H7 (cell line): ENCODE data around the gene ATXN2. TPM values are rescaled to one million over a fixed set of nuclear protein-coding genes. Genes with fewer than 3 reads are reported as not detected.
"Not testable (repeated sequence)": the region's sequence is repeated elsewhere in the genome, so short reads cannot be mapped to it uniquely, and the experiment has no call there.

ENCODE experiments used
- DNase-seq: peaks from one replicate; pipeline ENCODE4 v3.0.0; 2012
- H3K27me3 ChIP-seq: 2 replicates; pipeline ENCODE4 v1.6.0; 2011; ENCODE audit warnings: mild to moderate bottlenecking, low read length; ENCODE audit not compliant: control insufficient read depth, insufficient read depth
- H3K36me3 ChIP-seq: replicated peaks from 2 replicates; pipeline ENCODE4 v1.5.1; 2011; ENCODE audit warnings: low read length; ENCODE audit not compliant: control insufficient read depth, insufficient read depth
- H3K4me3 ChIP-seq: 2 replicates; pipeline ENCODE4 v1.5.1; 2011; ENCODE audit warnings: low read depth, mild to moderate bottlenecking, control low read depth, low read length, moderate library complexity; ENCODE audit not compliant: insufficient read depth
- total RNA-seq: library from RNA; depleted of rRNA; stranded (reverse); fragments of >200 nt; shearing (Covaris generic); gene quantifications from 2 replicates; pipeline ENCODE4 v1.2.3, GENCODE V29; 2014

The ATXN2 gene
- total RNA-seq, 1 experiment from 2014 or later: 14.4 TPM

DNA sequence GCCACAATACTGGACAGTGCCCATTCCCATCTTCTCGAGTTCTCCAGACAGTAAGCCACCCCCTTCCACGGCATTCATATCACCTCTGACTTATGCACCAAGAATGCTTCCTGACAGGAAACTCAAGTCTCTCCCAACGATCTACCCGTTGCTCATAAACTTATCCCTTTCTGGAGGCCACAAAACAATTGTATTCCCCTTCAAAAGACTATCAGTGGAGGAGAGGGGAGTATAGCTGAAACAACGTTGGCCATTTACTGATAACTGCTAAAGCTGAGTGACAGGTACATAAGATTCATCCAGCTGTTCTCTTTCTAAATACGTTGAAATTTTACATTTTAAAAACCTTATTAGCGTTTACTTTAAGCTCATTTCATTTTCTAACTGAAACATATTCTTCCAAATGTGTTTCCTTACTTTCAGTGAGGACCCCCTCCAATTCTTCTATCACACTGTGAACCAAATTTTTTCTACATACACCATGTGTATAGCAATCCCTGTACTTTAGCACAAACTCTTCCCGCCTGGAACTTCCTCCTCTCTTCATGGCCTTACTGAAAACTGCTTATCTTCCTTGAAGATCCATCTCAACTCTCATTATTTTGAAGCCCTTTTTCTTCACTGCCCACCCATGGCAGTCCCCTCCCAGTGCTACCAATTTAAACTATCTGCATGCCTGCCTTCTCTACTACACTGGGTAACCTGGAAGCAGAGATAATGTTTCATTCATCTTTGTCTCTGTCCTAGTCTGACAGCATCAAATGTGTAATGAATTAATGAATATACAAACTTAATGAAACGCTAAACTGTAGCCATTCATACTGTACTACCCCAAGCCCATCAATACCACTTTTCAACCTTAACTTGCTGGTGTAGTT is 28.8 kb downstream of the ATXN2 start:
- DNase-seq: no peak

DNA sequence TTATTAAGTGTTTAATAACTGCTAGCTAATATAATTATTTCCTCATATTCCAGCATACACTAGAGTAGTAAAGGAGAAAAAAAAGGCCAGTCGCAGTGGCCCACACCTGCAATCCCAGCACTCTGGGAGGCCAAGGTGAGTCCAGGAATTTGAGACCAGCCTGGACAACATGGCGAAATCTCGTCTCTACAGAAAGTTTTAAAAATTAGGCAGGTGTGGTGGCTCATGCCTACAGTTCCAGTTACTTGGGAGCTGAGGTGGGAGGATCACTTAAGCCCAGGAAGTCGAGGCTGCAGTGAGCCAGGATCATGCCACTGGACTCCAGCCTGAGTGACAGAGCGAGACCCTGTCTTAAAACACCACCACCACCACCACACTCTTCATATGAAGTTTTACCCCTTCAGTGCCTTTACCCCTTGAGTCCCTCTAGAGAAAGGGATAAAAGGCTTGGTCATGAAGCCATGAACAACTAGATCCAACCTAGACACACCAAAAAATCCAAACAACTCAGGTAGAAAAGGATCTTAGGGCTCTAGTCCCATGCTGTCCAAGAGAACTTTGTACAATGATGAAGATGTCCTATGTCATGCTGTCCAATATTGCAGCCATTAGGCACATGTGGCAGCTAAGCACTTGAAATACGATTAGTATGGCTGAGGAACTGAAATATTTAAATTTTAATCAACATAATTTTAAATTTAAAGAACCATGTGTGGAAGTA is 29.6 kb downstream of the ATXN2 start:
- Histone ChIP-seq H3K36me3 (no peaks in the 10 kb centered on the region), H3K27me3 (no peaks in the 10 kb centered on the region), H3K4me3 (no peak overlapping the region)
- no peak for DNase-seq

More for the DNA sequence above, 28.8 kb downstream of the ATXN2 start:
- Histone ChIP-seq H3K4me3 (no peak overlapping the region), H3K36me3 (no peaks in the 10 kb centered on the region), H3K27me3 (no peaks in the 10 kb centered on the region)

DNA sequence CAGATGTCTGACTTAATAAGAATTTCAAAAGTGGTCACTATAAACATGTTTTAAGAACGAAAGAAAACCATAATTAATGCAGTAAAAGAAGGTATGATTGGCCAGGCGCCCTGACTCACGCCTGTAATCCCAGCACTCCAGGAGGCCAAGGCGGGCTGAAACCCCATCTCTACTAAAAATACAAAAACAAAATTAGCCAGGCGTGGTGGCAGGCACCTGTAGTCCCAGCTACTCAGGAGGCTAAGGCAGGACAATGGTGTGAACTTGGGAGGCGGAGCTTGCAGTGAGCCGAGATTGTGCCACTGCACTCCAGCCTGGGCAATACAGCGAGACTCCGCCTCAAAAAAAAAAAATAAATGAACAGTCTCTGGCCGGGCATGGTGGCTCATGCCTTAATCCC is 38.3 kb downstream of the ATXN2 start:
- not testable (repeated sequence) for DNase-seq, H3K27me3 ChIP-seq, H3K36me3 ChIP-seq, H3K4me3 ChIP-seq

DNA sequence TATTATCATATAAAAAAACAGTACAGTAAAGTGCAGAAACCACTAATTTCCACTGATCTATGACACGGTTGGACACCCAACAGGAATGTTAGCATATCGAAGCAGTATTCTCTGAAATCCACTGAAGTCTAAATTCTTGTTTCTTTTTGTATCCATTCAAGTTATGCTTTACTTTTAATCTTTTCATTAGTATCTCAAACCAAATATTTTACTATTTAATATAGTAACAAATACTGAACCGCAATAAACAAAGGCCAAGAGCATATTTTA is 41.1 kb downstream of the ATXN2 start:
- no peak overlapping the region for H3K4me3 ChIP-seq
- no peak for DNase-seq
- H3K36me3 ChIP-seq: no peaks in the 10 kb centered on the region
- no peaks in the 10 kb centered on the region for H3K27me3 ChIP-seq

DNA sequence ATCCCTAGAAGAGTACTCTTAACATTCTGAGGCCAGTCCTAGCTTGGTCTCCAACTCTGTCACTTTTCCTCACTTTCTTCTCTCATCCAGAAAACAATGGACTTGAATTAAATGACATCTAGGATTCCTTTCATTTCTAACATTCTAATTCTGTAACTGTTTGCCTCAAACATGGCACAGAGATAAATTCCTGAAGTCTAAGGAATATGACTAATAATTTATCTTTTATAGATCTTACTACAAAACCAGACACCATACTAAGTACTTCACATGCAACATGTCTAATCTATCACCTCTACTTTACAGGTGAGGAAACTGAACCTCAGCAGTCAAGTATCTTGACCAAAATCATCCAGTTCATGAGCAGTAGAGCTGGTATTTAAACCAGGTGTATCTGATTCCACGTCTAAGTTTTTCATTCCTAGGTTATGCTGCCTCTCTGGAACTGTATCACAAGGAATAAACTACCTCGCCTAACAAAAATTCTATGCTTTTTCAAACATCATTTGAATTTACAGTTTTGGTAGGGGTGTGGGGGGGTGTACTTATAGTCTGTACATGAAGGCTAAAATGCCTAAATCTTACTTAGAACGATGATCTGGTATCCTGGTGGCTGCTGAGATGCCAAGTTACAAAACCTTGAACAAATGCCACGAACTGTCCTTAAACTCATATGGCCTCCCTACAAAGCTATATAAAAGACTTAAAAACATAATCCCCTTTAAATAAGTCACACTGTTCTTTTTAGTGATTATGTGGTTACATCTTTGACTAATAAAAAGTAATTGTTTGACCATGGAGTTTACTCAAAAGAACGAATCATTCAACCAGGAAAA is 41.6 kb downstream of the ATXN2 start:
- H3K36me3 ChIP-seq: no peaks in the 10 kb centered on the region
- no peak for DNase-seq
- H3K27me3 ChIP-seq: no peaks in the 10 kb centered on the region
- H3K4me3 ChIP-seq: no peak overlapping the region

DNA sequence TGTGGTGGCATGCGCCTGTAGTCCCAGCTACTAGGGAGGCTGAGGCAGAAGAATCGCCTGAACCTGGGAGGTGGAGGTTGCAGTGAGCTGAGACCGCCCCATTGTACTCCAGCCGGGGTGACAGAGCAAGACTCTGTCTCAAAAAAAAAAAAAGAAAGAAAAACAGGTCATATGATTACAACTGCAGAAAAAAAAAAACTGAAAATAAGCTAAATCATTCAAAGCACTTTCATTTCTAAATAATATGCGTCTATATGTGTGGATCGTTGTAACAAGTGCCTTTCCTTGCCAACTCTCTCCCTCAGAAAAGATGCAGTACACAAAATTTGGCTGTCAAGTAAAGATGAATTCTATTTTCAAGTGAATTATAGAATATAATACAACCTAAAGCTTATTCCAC is 42.4 kb downstream of the ATXN2 start:
- no peaks in the 10 kb centered on the region for H3K27me3 ChIP-seq
- no peak for DNase-seq
- H3K36me3 ChIP-seq: no peaks in the 10 kb centered on the region
- no peak overlapping the region for H3K4me3 ChIP-seq

DNA sequence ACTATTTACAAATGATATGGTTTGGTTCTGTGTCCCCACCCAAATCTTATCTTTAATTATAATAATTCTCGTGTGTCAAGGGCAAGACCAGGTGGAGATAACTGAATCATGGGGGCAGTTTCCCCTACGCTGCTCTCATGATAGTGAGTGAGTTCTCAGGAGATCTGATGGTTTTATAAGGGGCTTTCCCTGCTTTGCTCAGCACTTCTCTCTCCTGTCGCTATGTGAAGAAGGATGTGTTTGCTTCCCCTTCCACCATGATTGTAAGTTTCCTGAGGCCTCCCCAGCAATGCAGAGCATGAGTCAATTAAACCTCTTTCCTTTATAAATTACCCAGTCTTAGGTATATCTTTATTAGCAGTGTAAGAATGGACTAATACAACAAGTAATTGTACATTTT is 43.8 kb downstream of the ATXN2 start:
- H3K36me3 ChIP-seq, DNase-seq, H3K4me3 ChIP-seq, H3K27me3 ChIP-seq: not testable (repeated sequence)

DNA sequence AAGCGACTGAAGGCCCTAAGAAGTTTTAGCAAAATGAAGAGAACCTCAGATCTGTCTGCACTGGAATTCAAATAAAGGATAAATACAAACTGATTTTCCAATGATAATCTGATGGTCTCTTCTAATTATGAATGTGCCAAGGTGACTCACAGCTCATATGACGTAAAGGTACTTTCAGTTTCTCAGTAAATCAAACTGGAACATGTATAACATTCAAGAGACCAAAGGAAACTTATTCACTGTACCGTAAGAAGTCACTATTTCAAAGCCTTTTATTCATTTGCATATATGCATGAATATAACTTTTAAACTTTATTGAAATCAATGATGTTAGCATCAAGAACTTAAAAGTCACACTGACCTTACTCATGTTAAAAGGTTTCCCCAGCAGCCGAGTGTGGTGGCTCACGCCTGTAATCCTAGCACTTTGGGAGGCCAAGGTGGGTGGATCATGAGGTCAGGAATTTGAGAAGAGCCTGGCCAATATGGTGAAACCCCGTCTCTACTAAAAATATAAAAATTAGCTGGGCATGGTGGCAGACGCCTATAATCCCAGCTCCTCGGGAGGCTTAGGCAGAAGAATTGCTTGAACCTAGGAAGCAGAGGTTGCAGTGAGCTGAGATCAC is 52.2 kb downstream of the ATXN2 start:
- DNase-seq: no peak
- no peaks in the 10 kb centered on the region for H3K27me3 ChIP-seq
- no peak overlapping the region for H3K4me3 ChIP-seq
- peaks cover 2% of the 10 kb centered on the region for H3K36me3 ChIP-seq

DNA sequence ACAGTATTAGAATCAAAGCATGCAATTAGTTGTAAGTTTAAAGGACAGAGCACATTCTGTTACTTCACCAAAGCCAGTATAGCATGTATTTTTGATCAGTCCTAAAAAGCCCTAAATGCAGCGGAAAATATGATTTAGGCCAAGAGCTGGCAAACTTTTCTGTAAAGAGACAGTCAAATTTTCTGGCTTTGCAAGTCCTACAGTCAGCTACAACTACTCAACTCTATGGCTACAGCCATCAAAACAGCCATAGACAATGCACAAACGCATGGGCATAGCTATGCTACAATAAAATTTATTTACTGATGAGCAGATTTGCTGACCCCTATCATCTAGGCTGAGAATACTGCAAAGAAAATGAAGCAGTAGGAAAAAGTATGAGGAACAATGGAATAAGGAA is 52.9 kb downstream of the ATXN2 start:
- peaks cover 2% of the 10 kb centered on the region for H3K36me3 ChIP-seq
- DNase-seq: no peak
- H3K4me3 ChIP-seq: no peak overlapping the region
- no peaks in the 10 kb centered on the region for H3K27me3 ChIP-seq

DNA sequence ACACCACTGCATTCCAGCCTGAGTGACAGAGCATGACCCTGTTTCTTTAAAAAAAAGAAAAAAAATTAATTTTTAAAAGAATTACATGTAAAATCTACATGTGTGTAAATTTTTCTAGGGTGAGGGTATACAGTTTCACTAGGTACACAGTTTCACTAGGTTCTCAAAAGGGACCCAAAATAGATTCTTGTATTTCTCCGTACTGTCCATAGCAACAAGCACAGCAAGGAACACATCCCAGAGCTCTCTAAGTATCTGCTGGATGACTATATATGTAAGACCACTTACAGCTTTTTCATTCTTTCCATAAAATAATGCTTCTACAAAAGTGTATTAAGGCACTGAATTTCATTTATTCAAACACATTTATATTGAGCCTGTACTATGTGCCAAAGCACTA is 55.1 kb downstream of the ATXN2 start:
- no peak for DNase-seq
- H3K36me3 ChIP-seq: peaks cover 2% of the 10 kb centered on the region
- no peaks in the 10 kb centered on the region for H3K27me3 ChIP-seq
- no peak overlapping the region for H3K4me3 ChIP-seq

DNA sequence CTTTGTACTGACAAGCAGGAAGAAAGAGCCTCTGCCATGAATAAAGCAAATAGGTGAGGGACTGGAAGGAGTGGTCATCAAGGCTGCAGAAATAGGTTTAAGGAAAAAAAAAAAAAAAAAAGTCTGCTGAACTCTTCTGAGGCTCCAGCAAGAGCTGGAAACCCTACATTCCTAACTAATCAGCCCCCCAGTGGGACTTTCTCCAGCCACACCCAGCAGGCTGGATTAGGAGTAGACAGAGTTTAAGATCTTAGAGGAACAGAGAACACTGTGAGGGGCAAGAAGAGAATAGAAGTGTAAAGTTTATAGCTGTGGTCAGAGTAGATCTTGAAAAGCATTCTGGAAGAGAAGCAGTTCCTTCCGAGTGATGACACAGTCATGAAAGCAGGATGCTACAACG is 66.4 kb downstream of the ATXN2 start:
- H3K4me3 ChIP-seq: no peak overlapping the region
- DNase-seq: peak; percentile 32
- no peaks in the 10 kb centered on the region; the same call in 1 of the 2 replicates for H3K36me3 ChIP-seq
- H3K27me3 ChIP-seq: no peaks in the 10 kb centered on the region

DNA sequence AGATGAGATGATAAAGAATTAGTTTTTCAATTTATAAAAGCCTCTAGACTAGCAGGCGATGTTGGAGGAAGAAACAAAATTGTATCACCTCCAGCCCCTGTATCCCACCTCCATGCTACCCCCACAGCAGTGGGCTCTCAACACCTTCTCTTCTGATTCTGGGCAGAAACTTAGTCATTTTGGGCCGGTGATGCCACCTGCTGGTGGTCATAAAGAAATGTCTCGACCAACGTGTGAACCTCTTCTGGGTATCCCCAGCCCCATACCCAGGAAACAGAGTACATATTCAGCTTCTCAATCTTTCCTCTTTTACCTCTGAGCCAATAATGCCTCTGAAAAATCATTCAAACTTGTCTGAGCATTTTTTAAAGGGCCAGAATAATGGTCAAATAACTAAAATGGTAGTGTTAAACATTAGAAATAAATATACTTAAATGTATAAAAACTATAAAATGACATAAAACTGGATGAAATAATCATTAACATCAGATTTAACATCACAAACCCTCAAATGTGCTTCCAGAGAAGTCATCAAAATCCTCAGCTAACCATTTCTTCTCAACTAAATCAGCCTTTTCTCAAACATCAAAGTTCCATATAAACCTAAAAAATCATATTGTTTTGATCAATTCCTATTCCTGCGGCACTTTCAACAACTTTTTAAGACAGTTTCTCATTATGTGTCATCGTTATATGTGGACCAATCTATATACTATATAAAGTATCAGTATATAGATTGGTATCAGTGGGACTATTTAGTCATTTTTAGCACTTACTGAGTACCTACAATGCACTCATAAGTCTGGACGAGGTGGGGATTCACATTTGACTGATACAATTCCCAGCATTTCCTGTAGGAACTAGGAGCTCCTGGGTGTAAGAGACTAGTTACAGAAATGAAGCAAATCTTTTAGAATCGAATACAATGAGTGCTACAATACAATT is 69.4 kb downstream of the ATXN2 start:
- no peaks in the 10 kb centered on the region for H3K27me3 ChIP-seq
- DNase-seq: peak; percentile 77
- H3K36me3 ChIP-seq: peaks cover 8% of the 10 kb centered on the region
- no peak overlapping the region for H3K4me3 ChIP-seq

DNA sequence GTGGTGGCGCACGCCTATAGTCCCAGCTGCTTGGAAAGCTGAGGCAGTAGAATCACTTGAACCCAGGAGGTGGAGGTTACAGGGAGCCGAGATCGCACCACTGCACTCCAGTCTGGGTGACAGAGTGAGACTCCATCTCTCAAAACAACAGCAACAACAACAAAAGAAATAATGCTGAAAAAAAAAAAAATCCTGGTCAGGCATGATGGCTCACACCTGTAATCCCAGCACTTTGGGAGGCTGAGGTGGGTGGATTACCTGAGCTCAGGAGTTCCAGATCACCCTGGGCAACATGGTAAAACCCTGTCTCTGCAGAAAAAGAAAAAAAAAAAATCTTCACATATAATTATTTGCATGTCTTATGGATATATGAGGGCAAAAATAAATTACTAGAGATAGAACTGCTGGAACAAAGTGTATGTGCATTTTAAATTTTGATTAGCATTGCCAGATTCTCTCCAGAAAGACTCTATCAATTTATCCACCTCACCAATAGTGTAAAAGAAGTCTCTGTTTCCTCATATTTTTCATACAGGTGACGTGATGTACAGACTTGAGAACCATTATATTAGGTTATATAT is 75.4 kb downstream of the ATXN2 start:
- H3K36me3 ChIP-seq: peaks cover 23% of the 10 kb centered on the region
- DNase-seq: no peak
- no peak overlapping the region for H3K4me3 ChIP-seq
- H3K27me3 ChIP-seq: no peaks in the 10 kb centered on the region
